DOHH2 (cell line): ENCODE results near the gene DDX17.

Source experiments
- H3F3A ChIP-seq: fragments of 200-600 bp; sonication (generic), shearing (Covaris generic); 2 replicates; pipeline ENCODE4 v1.6.0; 2016; ENCODE audit warnings: antibody characterized with exemption, mild to moderate bottlenecking; ENCODE audit not compliant: control insufficient read depth, insufficient read depth
- H3K27ac ChIP-seq: fragments of 200-600 bp; sonication (generic); 2 replicates; pipeline ENCODE4 v1.5.1; 2014; ENCODE audit warnings: low read depth, mild to moderate bottlenecking, low read length, moderate library complexity
- H3K27me3 ChIP-seq: fragments of 200-600 bp; sonication (generic); 2 replicates; pipeline ENCODE4 v1.6.1; 2014; ENCODE audit warnings: mild to moderate bottlenecking, low read length, mixed read lengths; ENCODE audit not compliant: control insufficient read depth
- H3K36me3 ChIP-seq: fragments of 200-600 bp; sonication (generic); 2 replicates; pipeline ENCODE4 v1.6.1; 2014; ENCODE audit warnings: mild to moderate bottlenecking, low read length, moderate library complexity, mixed read lengths; ENCODE audit not compliant: control insufficient read depth
- H3K4me1 ChIP-seq: fragments of 200-600 bp; sonication (generic); 2 replicates; pipeline ENCODE4 v1.6.1; 2014; ENCODE audit warnings: mild to moderate bottlenecking, low read length, mixed read lengths; ENCODE audit not compliant: control insufficient read depth
- H3K4me2 ChIP-seq: fragments of 200-600 bp; sonication (generic); 2 replicates; pipeline ENCODE4 v1.6.0; 2014; ENCODE audit warnings: mild to moderate bottlenecking, low read length, moderate library complexity
- H3K4me3 ChIP-seq: fragments of 200-600 bp; sonication (generic); 2 replicates; pipeline ENCODE4 v1.5.1; 2014; ENCODE audit warnings: mild to moderate bottlenecking, low read length, mixed read lengths
- H3K79me2 ChIP-seq: fragments of 200-600 bp; sonication (generic); 2 replicates; pipeline ENCODE4 v1.6.1; 2014; ENCODE audit warnings: mild to moderate bottlenecking, low read length, mixed read lengths; ENCODE audit not compliant: control insufficient read depth
- H3K9me2 ChIP-seq: fragments of 200-600 bp; sonication (generic); replicated peaks from 2 replicates; pipeline ENCODE4 v1.6.1; 2014; ENCODE audit warnings: mild to moderate bottlenecking, low read length, mixed read lengths; ENCODE audit not compliant: control insufficient read depth
- H3K9me3 ChIP-seq: fragments of 200-600 bp; sonication (generic); 2 replicates; pipeline ENCODE4 v1.6.1; 2014; ENCODE audit warnings: antibody characterized with exemption, low read length, mixed read lengths; ENCODE audit not compliant: control insufficient read depth, insufficient read depth
- H4K20me1 ChIP-seq: fragments of 200-600 bp; sonication (generic); 2 replicates; pipeline ENCODE4 v1.6.0; 2014; ENCODE audit warnings: low read depth, mild to moderate bottlenecking, antibody characterized with exemption, low read length, moderate library complexity; ENCODE audit not compliant: control insufficient read depth, insufficient read depth
- EZH2phosphoT487 ChIP-seq: fragments of 200-600 bp; sonication (generic); IDR thresholded peaks from 2 replicates; pipeline ENCODE4 v1.6.1; 2017; ENCODE audit warnings: borderline replicate concordance, mild to moderate bottlenecking, antibody characterized with exemption, low read length, moderate library complexity, mixed read lengths
- TF ChIP-seq, protein P1 (sequence below): fragments of 200-600 bp; sonication (generic); IDR thresholded peaks from one replicate; pipeline ENCODE4 v1.5.1; 2014; ENCODE audit warnings: antibody characterized with exemption, mild to moderate bottlenecking, low read depth, low read length; ENCODE audit not compliant: poor library complexity, severe bottlenecking

Gene DDX17

DNA sequence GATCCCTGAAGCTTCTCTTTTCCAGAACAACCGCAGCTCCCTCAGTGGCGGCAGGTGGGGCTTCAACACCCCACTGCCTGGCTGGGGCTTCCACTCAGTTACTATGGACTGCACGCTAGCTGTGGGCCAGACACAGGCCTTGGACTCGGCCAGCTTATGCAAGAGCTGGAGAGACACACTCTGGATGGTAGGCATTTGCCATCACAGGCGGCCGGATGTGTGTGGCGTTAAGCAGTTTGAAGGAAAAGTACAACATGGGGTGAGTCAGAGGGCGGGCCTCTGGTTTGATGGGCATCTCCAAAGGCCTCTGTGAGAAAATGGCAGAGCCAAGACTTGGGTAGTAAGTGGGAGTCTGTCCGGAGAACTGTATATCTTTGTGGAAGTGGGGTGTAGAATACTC lies 68.7 kb downstream of the DDX17 start:
- Histone ChIP-seq H3K36me3 (no peaks in the 10 kb centered on the region), H3K9me3 (no peaks in the 10 kb centered on the region), H3K4me1 (no peaks in the 10 kb centered on the region), H3F3A (no peaks in the 10 kb centered on the region), H3K4me2 (no peak overlapping the region), H4K20me1 (no peaks in the 10 kb centered on the region), H3K9me2 (no peaks in the 10 kb centered on the region), H3K4me3 (no peak overlapping the region), H3K79me2 (no peaks in the 10 kb centered on the region), H3K27me3 (peaks cover 14% of the 10 kb centered on the region), H3K27ac (no peak overlapping the region)
- TF ChIP-seq EZH2phosphoT487 = no peak
- TF ChIP-seq, protein P1, sequence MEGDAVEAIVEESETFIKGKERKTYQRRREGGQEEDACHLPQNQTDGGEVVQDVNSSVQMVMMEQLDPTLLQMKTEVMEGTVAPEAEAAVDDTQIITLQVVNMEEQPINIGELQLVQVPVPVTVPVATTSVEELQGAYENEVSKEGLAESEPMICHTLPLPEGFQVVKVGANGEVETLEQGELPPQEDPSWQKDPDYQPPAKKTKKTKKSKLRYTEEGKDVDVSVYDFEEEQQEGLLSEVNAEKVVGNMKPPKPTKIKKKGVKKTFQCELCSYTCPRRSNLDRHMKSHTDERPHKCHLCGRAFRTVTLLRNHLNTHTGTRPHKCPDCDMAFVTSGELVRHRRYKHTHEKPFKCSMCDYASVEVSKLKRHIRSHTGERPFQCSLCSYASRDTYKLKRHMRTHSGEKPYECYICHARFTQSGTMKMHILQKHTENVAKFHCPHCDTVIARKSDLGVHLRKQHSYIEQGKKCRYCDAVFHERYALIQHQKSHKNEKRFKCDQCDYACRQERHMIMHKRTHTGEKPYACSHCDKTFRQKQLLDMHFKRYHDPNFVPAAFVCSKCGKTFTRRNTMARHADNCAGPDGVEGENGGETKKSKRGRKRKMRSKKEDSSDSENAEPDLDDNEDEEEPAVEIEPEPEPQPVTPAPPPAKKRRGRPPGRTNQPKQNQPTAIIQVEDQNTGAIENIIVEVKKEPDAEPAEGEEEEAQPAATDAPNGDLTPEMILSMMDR = no peak

DNA sequence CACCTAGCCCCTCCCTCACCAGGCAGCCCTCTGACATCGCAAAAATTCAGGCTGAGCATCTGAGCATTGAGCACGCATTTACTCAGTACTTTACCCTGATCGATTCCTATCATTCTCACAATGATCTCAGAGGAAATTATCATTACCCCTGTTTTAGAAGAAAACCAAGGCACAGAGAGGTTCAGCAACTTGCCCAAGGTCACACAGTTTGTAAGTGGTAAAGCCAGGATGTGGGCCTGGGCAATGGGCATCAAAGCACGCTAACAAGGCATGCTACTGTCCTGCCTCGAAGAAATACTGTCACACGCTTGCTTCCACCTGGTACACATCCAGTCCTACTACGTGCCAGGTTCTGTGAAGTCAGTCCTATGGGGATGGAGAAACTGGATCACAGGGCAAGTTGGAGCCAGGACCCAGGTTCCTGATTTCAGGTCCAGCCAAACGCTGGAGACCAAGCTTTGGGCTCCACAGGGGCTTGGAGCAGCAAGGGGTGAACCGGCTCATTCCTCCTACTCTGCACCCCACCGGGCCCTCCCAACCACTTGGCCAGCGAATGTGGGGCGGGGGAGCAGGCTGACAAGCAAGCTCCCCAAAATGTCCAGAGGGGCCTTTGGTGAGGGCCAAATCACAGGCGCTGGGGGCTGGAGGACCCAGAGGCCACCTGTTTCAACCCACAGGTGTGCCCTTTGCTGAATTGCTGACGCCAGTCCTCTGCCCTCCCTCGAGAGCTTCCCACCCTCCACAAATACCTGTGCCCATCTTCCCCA lies 69.3 kb downstream of the DDX17 start:
- no peak for TF ChIP-seq EZH2phosphoT487
- TF ChIP-seq, protein P1 = no peak

DNA sequence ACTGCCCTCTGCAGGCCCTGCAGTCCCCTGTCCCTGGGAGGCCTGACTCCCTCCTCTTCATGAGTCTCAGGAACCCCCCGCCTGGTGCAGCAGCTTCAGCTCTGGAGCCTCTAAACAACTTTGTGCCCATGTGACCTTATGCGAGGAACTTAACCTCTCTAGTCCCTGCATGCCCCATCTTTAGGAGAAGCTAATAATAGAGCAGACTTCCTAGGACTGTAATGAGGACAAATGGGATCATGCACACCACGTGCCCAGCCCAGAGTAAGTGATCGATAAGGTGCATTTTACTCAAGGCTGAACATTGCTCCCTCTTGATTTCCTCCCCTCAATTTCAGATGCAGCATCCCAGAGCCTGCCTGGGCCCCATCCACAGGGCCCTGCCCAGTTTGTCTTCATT lies 70.1 kb downstream of the DDX17 start:
- Histone ChIP-seq H3K4me3 (no peak overlapping the region), H4K20me1 (no peaks in the 10 kb centered on the region), H3F3A (no peaks in the 10 kb centered on the region), H3K9me2 (no peaks in the 10 kb centered on the region), H3K36me3 (no peaks in the 10 kb centered on the region), H3K9me3 (no peaks in the 10 kb centered on the region), H3K27me3 (peaks cover 7% of the 10 kb centered on the region; the same call in 1 of the 2 replicates), H3K79me2 (no peaks in the 10 kb centered on the region), H3K4me1 (no peaks in the 10 kb centered on the region), H3K27ac (no peak overlapping the region), H3K4me2 (no peak overlapping the region)
- no peak for TF ChIP-seq EZH2phosphoT487
- TF ChIP-seq, protein P1 = no peak

More for the DNA sequence above, 69.3 kb downstream of the DDX17 start:
- no peaks in the 10 kb centered on the region for H3K9me2 ChIP-seq
- no peak overlapping the region for H3K27ac ChIP-seq
- no peaks in the 10 kb centered on the region for H3F3A ChIP-seq
- no peaks in the 10 kb centered on the region for H3K79me2 ChIP-seq
- H3K4me2 ChIP-seq = no peak overlapping the region
- H3K27me3 ChIP-seq = peaks cover 14% of the 10 kb centered on the region
- no peaks in the 10 kb centered on the region for H3K9me3 ChIP-seq
- H3K4me3 ChIP-seq = no peak overlapping the region
- H3K36me3 ChIP-seq = no peaks in the 10 kb centered on the region
- H4K20me1 ChIP-seq = no peaks in the 10 kb centered on the region
- H3K4me1 ChIP-seq = no peaks in the 10 kb centered on the region
